Activated CD4-positive, CD25-positive, alpha-beta regulatory T cell treated with anti-CD3 and anti-CD28 coated beads, Interleukin-2, amount 50 U/mL, for 72 hours (primary cell): Measurements from ENCODE around the gene FOXK2.
A peak's percentile ranks its signal among the peaks of the same experiment; 100 is the strongest.
"Not testable (repeated sequence)": the region's sequence is repeated elsewhere in the genome, so short reads cannot be mapped to it uniquely, and the experiment has no call there.

Experiments used
- DNase-seq: peaks from one replicate; pipeline ENCODE4 v3.0.0; 2021

The FOXK2 gene

DNA sequence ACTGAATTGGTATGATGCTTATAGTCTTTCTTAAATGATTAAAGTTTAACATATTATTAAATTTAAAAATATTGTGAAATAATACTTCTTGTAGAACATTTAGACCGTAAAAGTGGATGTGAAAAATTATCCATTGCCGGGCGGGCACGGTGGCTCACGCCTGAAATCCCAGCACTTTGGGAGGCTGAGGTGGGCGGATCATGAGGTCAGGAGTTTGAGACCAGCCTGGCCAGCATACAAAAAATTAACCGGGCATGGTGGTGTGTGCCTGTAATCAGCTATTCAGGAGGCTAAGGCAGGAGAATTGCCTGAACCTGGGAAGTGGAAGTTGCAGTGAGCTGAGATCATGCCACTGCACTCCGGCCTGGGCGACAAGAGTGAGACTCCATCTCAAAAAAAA lies 17.7 kb downstream of the FOXK2 start:
- DNase-seq: not testable (repeated sequence)

DNA sequence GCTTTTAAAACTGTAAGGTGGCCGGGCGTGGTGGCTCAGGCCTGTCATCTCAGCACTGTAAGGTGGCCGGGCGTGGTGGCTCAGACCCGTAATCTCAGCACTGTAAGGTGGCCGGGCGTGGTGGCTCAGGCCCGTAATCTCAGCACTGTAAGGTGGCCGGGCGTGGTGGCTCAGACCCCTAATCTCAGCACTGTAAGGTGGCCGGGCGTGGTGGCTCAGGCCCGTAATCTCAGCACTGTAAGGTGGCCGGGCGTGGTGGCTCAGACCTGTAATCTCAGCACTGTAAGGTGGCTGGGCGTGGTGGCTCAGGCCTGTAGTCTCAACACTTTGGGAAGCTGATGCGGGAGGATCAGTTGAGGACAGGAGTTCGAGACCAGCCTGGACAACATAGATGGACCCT lies 19.5 kb downstream of the FOXK2 start:
- not testable (repeated sequence) for DNase-seq

GRCh38 chr17:82542439-82542838 lies 22.9 kb downstream of the FOXK2 start:
- no peak for DNase-seq

DNA sequence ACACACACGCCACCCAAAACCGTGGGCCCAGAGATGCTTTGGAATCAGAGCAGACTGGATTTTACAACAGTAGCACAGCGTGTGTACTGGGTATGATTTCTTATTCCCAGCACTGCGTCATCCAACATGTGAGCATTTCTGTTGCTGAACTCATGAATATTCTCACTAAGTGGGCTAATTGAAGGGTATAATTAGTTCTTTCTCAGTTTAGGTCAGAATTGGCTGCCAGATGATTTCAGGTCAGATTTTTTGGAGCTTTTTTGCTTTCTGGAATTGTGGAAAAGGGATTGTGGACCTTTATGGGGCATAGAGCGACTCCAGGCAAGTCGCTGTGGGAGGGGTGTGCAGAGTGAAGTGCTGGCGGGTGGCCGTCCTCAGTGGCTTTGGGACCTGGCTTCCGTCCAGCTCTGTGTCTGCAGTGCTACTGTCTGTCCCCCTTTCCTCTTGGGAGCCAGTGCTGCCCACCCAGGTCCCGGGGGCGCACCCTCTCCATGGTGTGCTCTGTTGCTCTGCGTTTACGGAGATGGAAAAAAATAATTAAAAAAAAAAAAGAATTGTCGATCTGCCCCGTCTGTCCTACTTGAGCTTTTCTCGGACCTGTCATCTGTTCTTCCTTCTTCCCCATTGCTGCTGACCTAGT lies 25.0 kb downstream of the FOXK2 start:
- no peak for DNase-seq

DNA sequence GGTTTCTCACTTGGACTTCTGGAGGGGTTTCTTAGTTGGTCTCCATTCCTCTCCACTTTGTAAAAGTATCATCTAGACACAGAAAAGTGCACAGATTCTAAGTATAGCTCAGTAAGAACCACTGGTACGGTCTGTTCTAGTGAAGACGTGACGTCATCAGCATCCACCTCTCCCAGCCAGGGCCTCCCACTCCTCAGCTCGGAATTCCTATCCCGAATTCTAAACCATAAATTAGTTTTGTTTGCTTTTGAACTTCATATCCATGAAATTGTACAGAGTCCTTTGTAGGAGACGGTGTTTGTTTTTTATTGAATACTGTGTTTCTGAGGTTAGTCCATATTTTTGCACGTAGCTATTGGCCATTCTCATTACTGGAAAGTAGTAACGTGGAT lies 25.5 kb downstream of the FOXK2 start:
- no peak for DNase-seq

DNA sequence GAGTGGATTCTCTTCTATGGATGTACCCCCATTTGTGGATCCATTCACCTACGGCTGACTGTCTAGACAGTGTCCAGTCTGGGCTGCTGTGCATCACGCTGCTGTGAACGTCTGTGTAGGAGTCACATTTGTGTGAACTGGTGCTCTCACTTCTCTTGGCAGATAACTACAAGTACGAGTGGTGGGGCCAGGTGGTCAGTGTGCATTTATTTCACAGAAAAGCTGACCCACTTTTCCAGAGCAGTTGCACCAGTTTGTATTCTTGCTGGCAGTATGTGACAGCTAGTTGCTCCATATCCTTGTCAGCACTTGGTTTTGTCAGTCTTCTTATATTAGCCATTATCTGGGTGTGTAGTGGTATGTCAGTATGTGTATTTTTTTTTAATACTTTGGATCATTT lies 28.4 kb downstream of the FOXK2 start:
- DNase-seq: no peak

- no peak for DNase-seq
These were observed 29.3 kb downstream of the FOXK2 start for GRCh38 chr17:82548681-82549303.

- peak; percentile 75 for DNase-seq
These were observed 32.4 kb downstream of the FOXK2 start for GRCh38 chr17:82551779-82552457.

GRCh38 chr17:82552580-82552979 lies 33.0 kb downstream of the FOXK2 start:
- DNase-seq: no peak

DNA sequence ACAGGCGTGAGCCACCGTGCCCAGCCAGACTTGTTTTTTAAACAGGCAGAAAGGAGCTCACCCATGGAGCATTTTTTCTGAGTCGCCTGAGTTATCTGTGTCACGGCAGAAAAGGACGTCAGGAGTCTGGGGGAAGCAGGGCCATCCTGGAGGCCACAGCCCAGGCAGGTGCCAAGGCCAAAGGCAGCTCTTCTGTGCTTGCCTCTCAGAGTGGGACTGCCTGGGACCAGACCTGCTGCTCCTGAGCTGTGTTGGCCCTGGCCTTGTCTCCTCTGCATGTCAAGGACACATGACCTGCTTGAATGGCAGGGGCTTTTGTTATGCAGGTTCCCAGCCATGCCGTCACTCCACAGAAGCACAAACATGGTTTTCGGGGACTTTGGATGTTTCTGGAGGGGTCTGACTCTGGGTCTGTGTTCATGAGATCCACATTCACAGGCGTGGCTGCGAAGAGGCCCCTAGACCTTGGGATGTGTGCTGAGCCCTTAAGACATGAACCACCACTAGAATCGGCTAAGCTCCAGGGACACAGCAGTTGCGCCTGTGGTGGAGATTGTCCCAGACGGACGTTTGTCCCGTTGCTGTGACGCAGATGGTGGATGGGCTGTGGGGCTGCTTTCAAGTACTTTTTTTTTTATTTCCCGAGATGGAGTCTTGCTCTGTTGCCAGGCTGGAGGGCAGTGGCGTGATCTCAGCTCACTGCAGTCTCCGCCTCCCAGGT lies 33.8 kb downstream of the FOXK2 start:
- DNase-seq: no peak

- DNase-seq: not testable (repeated sequence)
These were observed 38.0 kb downstream of the FOXK2 start for GRCh38 chr17:82557510-82557909.

GRCh38 chr17:82559566-82560251 lies 40.2 kb downstream of the FOXK2 start:
- DNase-seq: no peak

DNA sequence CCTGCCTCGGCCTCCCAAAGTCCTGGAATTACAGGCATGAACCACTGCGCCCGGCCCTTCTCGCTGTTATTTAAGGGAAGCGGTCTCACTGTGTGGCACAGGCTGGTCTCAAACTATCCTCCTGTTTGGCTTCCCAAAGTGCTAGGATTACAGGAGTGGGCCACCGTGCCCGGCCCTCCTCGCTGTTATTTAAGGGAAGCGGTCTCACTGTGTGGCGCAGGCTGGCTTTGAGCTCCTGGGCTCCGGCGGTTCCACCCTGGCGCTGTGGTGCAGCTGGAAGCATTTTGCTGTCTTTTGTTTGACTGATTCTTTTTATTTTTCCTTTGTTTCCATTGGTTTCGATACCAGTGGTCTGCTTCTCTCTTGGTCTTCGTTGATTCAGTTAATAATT lies 40.7 kb downstream of the FOXK2 start:
- no peak for DNase-seq

GRCh38 chr17:82560802-82561428 lies 41.4 kb downstream of the FOXK2 start:
- DNase-seq: no peak

- no peak for DNase-seq
These were observed 42.0 kb downstream of the FOXK2 start for GRCh38 chr17:82561429-82562035.

- DNase-seq: not testable (repeated sequence)
These were observed 43.2 kb downstream of the FOXK2 start for GRCh38 chr17:82562718-82563220.

DNA sequence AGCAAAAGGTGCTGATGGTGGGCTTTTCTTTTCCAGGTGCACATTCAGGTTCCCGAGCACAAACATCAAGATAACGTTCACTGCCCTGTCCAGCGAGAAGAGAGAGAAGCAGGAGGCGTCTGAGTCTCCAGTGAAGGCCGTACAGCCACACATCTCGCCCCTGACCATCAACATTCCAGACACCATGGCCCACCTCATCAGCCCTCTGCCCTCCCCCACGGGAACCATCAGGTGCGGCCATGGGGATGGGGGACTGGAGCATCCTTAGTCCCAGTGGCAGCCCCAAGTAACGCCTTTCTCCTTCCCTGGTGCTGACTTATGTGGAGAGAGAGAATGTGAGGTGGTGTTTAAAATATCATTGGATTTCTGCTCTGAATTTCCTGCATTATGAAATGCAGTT lies 43.8 kb downstream of the FOXK2 start:
- no peak for DNase-seq

DNA sequence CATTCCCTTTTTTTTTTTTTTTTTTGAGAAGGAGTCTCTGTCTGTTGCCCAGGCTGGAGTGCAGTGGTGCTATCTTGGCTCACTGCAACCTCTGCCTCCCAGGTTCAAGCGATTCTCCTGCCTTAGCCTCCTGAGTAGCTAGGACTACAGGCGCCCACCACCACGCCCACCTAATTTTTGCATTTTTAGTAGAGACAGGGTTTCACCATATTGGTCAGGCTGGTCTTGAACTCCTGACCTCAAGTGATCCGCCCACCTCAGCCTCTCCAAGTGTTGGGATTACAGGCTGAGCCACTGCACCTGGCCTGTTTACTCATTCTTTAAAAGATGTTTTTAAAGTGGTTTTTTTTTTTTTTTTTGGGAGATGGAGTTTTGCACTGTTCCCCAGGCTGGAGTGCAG lies 44.2 kb downstream of the FOXK2 start:
- DNase-seq: not testable (repeated sequence)

GRCh38 chr17:82564241-82564640 lies 44.7 kb downstream of the FOXK2 start:
- no peak for DNase-seq

- DNase-seq: no peak
These were observed 46.0 kb downstream of the FOXK2 start for GRCh38 chr17:82565551-82565950.

- no peak for DNase-seq
These were observed 46.8 kb downstream of the FOXK2 start for GRCh38 chr17:82566129-82566960.
